Endodermal cell (in vitro differentiated cells): ENCODE results near the gene MPC1. TPM values are rescaled to one million over a fixed set of nuclear protein-coding genes. Genes with fewer than 3 reads are reported as not detected.

ENCODE experiments used
- DNase-seq: peaks from one replicate; pipeline ENCODE4 v3.0.0-alpha.2; 2017
- H3K27ac ChIP-seq: 2 replicates; pipeline ENCODE4 v1.5.1; 2013; ENCODE audit warnings: mild to moderate bottlenecking, low read depth, low read length, moderate library complexity
- H3K27me3 ChIP-seq: 2 replicates; pipeline ENCODE4 v1.6.1; 2013; ENCODE audit warnings: mild to moderate bottlenecking, low read length, moderate library complexity; ENCODE audit not compliant: insufficient read depth, control insufficient read depth, poor library complexity, severe bottlenecking
- H3K36me3 ChIP-seq: 2 replicates; pipeline ENCODE4 v1.7.0; 2013; ENCODE audit warnings: mild to moderate bottlenecking, low read length, moderate library complexity; ENCODE audit not compliant: control insufficient read depth, insufficient read depth
- H3K4me1 ChIP-seq: one replicate; pipeline ENCODE4 v1.7.0; 2013; ENCODE audit warnings: low read length; ENCODE audit not compliant: control insufficient read depth, insufficient read depth
- H3K4me3 ChIP-seq: 2 replicates; pipeline ENCODE4 v1.5.1; 2013; ENCODE audit warnings: mild to moderate bottlenecking, low read length, moderate library complexity
- H3K9ac ChIP-seq: 2 replicates; pipeline ENCODE4 v1.6.1; 2013; ENCODE audit warnings: mild to moderate bottlenecking, low read length, moderate library complexity; ENCODE audit not compliant: poor library complexity, severe bottlenecking; ENCODE audit errors: extremely low read depth
- H3K9me3 ChIP-seq: 2 replicates; pipeline ENCODE4 v1.6.1; 2013; ENCODE audit warnings: mild to moderate bottlenecking, low read length, moderate library complexity; ENCODE audit not compliant: control insufficient read depth
- H3K27ac Mint-ChIP-seq: 2 replicates; pipeline ENCODE4 v1.8.0; 2020; ENCODE audit warnings: mixed read lengths
- H3K27me3 Mint-ChIP-seq: 2 replicates; pipeline ENCODE4 v1.8.0; 2021; ENCODE audit warnings: mild to moderate bottlenecking, mixed read lengths; ENCODE audit not compliant: insufficient read depth
- H3K36me3 Mint-ChIP-seq: 2 replicates; pipeline ENCODE4 v1.8.0; 2020; ENCODE audit warnings: low read depth, mixed read lengths
- H3K4me1 Mint-ChIP-seq: 2 replicates; pipeline ENCODE4 v1.8.0; 2020; ENCODE audit warnings: mixed read lengths
- H3K4me3 Mint-ChIP-seq: 2 replicates; pipeline ENCODE4 v1.8.0; 2020; ENCODE audit warnings: mild to moderate bottlenecking, moderate library complexity, mixed read lengths
- H3K9me3 Mint-ChIP-seq: 2 replicates; pipeline ENCODE4 v1.8.0; 2020; ENCODE audit warnings: mild to moderate bottlenecking, mixed read lengths
- CTCF ChIP-seq: fragments of 200-600 bp; sonication (generic); conservative IDR thresholded peaks from 2 replicates; pipeline ENCODE4 v1.5.0; 2021; ENCODE audit warnings: antibody characterized with exemption, mild to moderate bottlenecking
- WGBS, 2 experiments: methylation state at CpG; one replicate each; pipeline versions ENCODE4 v1.1.5 to v1.1.7; 2013; ENCODE audit warnings: missing lambda C conversion rate in 2 of 2, mixed read lengths in 1 of 2; ENCODE audit not compliant: insufficient coverage in 1 of 2, insufficient read length in 1 of 2; 5-methylcytosine and 5-hydroxymethylcytosine counted together
- total RNA-seq, 2 donors: library from RNA; stranded (reverse); fragmentation: NEBNext Ultra II Directional in 1 of 2; extraction: Animal tissue kit (Norgen Biotek cat#: 25700) in 1 of 2; gene quantifications; 2 replicates in 1 of 2; 3 replicates in 1 of 2; pipeline ENCODE4 v1.2.1, GENCODE V29; 2021

The MPC1 gene
- total RNA-seq, 2 donors from 2014 or later, result 8.2 to 8.7 TPM

- Histone ChIP-seq H3K9me3 (peaks cover 15% of the 10 kb centered on the region), H3K4me3 (no peak overlapping the region), H3K27ac (peak overlapping the region; percentile 22), H3K9ac (no peak overlapping the region), H3K36me3 (no peaks in the 10 kb centered on the region), H3K27me3 (no peaks in the 10 kb centered on the region), H3K4me1 (no peaks in the 10 kb centered on the region)
- no peak for DNase-seq
- TF ChIP-seq CTCF, result no peak
- no peak overlapping the region for H3K4me3 Mint-ChIP-seq
- peaks cover 8% of the 10 kb centered on the region for H3K4me1 Mint-ChIP-seq
- peaks cover 20% of the 10 kb centered on the region for H3K9me3 Mint-ChIP-seq
- no peak overlapping the region for H3K27ac Mint-ChIP-seq
- H3K27me3 Mint-ChIP-seq, result peaks cover 2% of the 10 kb centered on the region
- H3K36me3 Mint-ChIP-seq, result no peaks in the 10 kb centered on the region
Observed at GRCh38 chr6:166352923-166353322, 29.8 kb downstream of the MPC1 start.

GRCh38 chr6:166351715-166352285 lies 30.9 kb downstream of the MPC1 start:
- no peak for DNase-seq
- peaks cover 20% of the 10 kb centered on the region for H3K9me3 Mint-ChIP-seq
- peaks cover 4% of the 10 kb centered on the region for H3K27me3 Mint-ChIP-seq
- H3K27ac ChIP-seq, result no peak overlapping the region
- H3K9me3 ChIP-seq, result peaks cover 15% of the 10 kb centered on the region
- H3K36me3 ChIP-seq, result no peaks in the 10 kb centered on the region
- no peaks in the 10 kb centered on the region for H3K4me1 ChIP-seq
- no peaks in the 10 kb centered on the region for H3K27me3 ChIP-seq
- H3K36me3 Mint-ChIP-seq, result no peaks in the 10 kb centered on the region
- 63 to 71% methylated on average over 1 to 4 of the region's 4 CpGs for WGBS, 2 experiments
- H3K4me3 Mint-ChIP-seq, result no peak overlapping the region
- H3K9ac ChIP-seq, result no peak overlapping the region
- no peak overlapping the region for H3K4me3 ChIP-seq
- H3K4me1 Mint-ChIP-seq, result peaks cover 8% of the 10 kb centered on the region
- no peak overlapping the region for H3K27ac Mint-ChIP-seq
- TF ChIP-seq CTCF, result no peak

- Histone ChIP-seq H3K4me1 (no peaks in the 10 kb centered on the region), H3K9ac (no peak overlapping the region), H3K27me3 (no peaks in the 10 kb centered on the region), H3K4me3 (no peak overlapping the region), H3K9me3 (peaks cover 15% of the 10 kb centered on the region), H3K27ac (no peak overlapping the region), H3K36me3 (no peaks in the 10 kb centered on the region)
- Mint-ChIP-seq H3K36me3 (no peaks in the 10 kb centered on the region), H3K27me3 (peaks cover 4% of the 10 kb centered on the region), H3K9me3 (peaks cover 20% of the 10 kb centered on the region), H3K27ac (no peak overlapping the region), H3K4me1 (peaks cover 11% of the 10 kb centered on the region), H3K4me3 (no peak overlapping the region)
- 93 to 95% methylated on average over 5 to 6 of the region's 6 CpGs for WGBS, 2 experiments
- TF ChIP-seq CTCF, result no peak
- DNase-seq, result no peak
Observed at GRCh38 chr6:166348305-166348949, 34.3 kb downstream of the MPC1 start.
